NCI-H1694 treated with DMSO at 0.1 percent for 48 hours (cell line): ENCODE measurements around the gene NODAL.
"Not testable (repeated sequence)": the region's sequence is repeated elsewhere in the genome, so short reads cannot be mapped to it uniquely, and the experiment has no call there.

Experiments
- DNase-seq: peaks from one replicate; lab custom pipeline; 2025; lab: John Stamatoyannopoulos, UW

The NODAL gene

GRCh38 chr10:70441161-70441894, at the start of gene NODAL:
Gene NODAL (minus strand): TSS chr10:70441681. CDS start chr10:70441667, 14 bp downstream.
- DNase-seq, result no peak

GRCh38 chr10:70490142-70490541, 48.7 kb upstream of the NODAL start:
- no peak for DNase-seq

- DNase-seq, result no peak
Measured at GRCh38 chr10:70487824-70488223, 46.3 kb upstream of the NODAL start.

GRCh38 chr10:70483872-70484271, 42.4 kb upstream of the NODAL start:
- DNase-seq, result not testable (repeated sequence)

- no peak for DNase-seq
Measured at GRCh38 chr10:70482982-70483760, 41.7 kb upstream of the NODAL start.

- DNase-seq, result no peak
Measured at GRCh38 chr10:70481831-70482530, 40.5 kb upstream of the NODAL start.

GRCh38 chr10:70481105-70481504, 39.6 kb upstream of the NODAL start:
- no peak for DNase-seq

GRCh38 chr10:70480239-70480861, 38.9 kb upstream of the NODAL start:
- no peak for DNase-seq

- no peak for DNase-seq
Measured at GRCh38 chr10:70479626-70480238, 38.3 kb upstream of the NODAL start.

GRCh38 chr10:70479165-70479581, 37.7 kb upstream of the NODAL start:
- DNase-seq, result no peak

- DNase-seq, result no peak
Measured at GRCh38 chr10:70478191-70479164, 37.0 kb upstream of the NODAL start, which contains the start of gene PALD1. Gene PALD1 (plus strand): TSS chr10:70478767. CDS start chr10:70525952, 47,185 bp downstream.

- no peak for DNase-seq
Measured at GRCh38 chr10:70477661-70478162, 36.2 kb upstream of the NODAL start.

- no peak for DNase-seq
Measured at GRCh38 chr10:70476249-70477035, 35.0 kb upstream of the NODAL start.

GRCh38 chr10:70475661-70476060, 34.2 kb upstream of the NODAL start:
- no peak for DNase-seq

- DNase-seq, result no peak
Measured at GRCh38 chr10:70474780-70475179, 33.3 kb upstream of the NODAL start.

GRCh38 chr10:70472799-70473454, 31.4 kb upstream of the NODAL start:
- DNase-seq, result no peak

GRCh38 chr10:70466951-70467350, 25.5 kb upstream of the NODAL start:
- no peak for DNase-seq

- no peak for DNase-seq
Measured at GRCh38 chr10:70465832-70466231, 24.4 kb upstream of the NODAL start.

GRCh38 chr10:70465278-70465677, 23.8 kb upstream of the NODAL start:
- DNase-seq, result no peak
